ENCODE data around the gene ELMO1.

GRCh38 chr7:37275078-37275710 lies 173.5 kb downstream of the ELMO1 start:
- TF ChIP-seq POLR2A (IDR thresholded peaks at IDR 0.05; ENCODE audit: low read length) (no peak), GATA1 (IDR thresholded peaks at IDR 0.05; ENCODE audit: low read depth, low read length) (no peak)
